K562 (cell line): Measurements from ENCODE around the gene NPR3. TPM values are rescaled to one million over a fixed set of nuclear protein-coding genes. Genes with fewer than 3 reads are reported as not detected.
A peak's percentile ranks its signal among the peaks of the same experiment; 100 is the strongest.

Experiments used
- ATAC-seq: fragments of 200-7000 bp; cut with Tn5 transposase; 3 replicates; pipeline ENCODE4 v1.9.1; 2020; ENCODE audit warnings: moderate library complexity
- BruUV-seq: library from RNA; stranded (reverse); fragments of 400-500 nt; replicated peaks from 2 replicates; lab custom pipeline; 2021; lab: Mats Ljungman, UMichigan
- CTCF ChIA-PET: fragments of 300-600 bp; formaldehyde crosslinking; extraction: SDS; loops from one replicate; lab custom pipeline; 2021; ENCODE audit warnings: low intra/inter-chr PET ratio; lab: Yijun Ruan, JAX
- POLR2A ChIA-PET: fragments of 300-600, 350-650 bp; sonication (Branson Sonifier 250); formaldehyde crosslinking; extraction: SDS; loops from one replicate; lab custom pipeline; 2021; ENCODE audit warnings: antibody characterized with exemption, inconsistent platforms; lab: Yijun Ruan, JAX
- DNase-seq, 4 experiments: peaks; one replicate each; pipeline versions ENCODE4 v3.0.0 to v3.0.0-alpha.2; 2011 to 2018; ENCODE audit warnings: low spot score in 3 of 4, mixed read lengths in 3 of 4; ENCODE audit errors: extremely low read depth in 1 of 4
- FAIRE-seq: peaks from 2 replicates; lab custom pipeline; 2011; peaks lifted over from hg19 to GRCh38; lab: Jason Lieb, UNC
- H2AFZ ChIP-seq: 2 replicates; pipeline ENCODE4 v1.6.0; 2011; ENCODE audit warnings: low read depth, low read length, control low read depth, inconsistent platforms
- H3K27ac ChIP-seq: fragments of 200-600 bp; 3 replicates; pipeline ENCODE4 v1.8.0; 2011; ENCODE audit warnings: low read depth, mild to moderate bottlenecking, control low read depth, inconsistent platforms, low read length, moderate library complexity, mixed read lengths; ENCODE audit errors: extremely low read depth
- H3K27me3 ChIP-seq, 2 experiments: fragments of 300-600 bp in 1 of 2; 2 replicates in 1 of 2; 3 replicates in 1 of 2; pipeline versions ENCODE4 v1.6.0 to v1.8.0; 2011; ENCODE audit warnings: inconsistent platforms in 2 of 2, low read length in 2 of 2, mild to moderate bottlenecking in 1 of 2, mixed read lengths in 1 of 2, moderate library complexity in 1 of 2; ENCODE audit not compliant: control insufficient read depth in 2 of 2, insufficient read depth in 2 of 2
- H3K36me3 ChIP-seq: fragments of 300-600 bp; 3 replicates; pipeline ENCODE4 v1.8.0; 2011; ENCODE audit warnings: mild to moderate bottlenecking, low read length, inconsistent platforms; ENCODE audit not compliant: control insufficient read depth, insufficient read depth
- H3K4me1 ChIP-seq, 2 experiments: fragments of 200-600 bp in 1 of 2; replicated peaks in 1 of 2; 2 replicates in 1 of 2; 3 replicates in 1 of 2; pipeline versions ENCODE4 v1.5.1 to v1.8.0; 2011; ENCODE audit warnings: inconsistent platforms in 2 of 2, low read length in 2 of 2, mild to moderate bottlenecking in 1 of 2, mixed read lengths in 1 of 2, moderate library complexity in 1 of 2; ENCODE audit not compliant: control insufficient read depth in 2 of 2, insufficient read depth in 2 of 2
- H3K4me2 ChIP-seq: 2 replicates; pipeline ENCODE4 v1.6.1; 2011; ENCODE audit warnings: low read length, control low read depth, inconsistent platforms, mixed read lengths; ENCODE audit not compliant: insufficient read depth
- H3K4me3 ChIP-seq: fragments of 200-600 bp; sonication (generic), shearing (Covaris generic); 2 replicates; pipeline ENCODE4 v1.5.1; 2016; ENCODE audit warnings: control low read depth, inconsistent platforms
- H3K79me2 ChIP-seq: fragments of 200-600 bp; 3 replicates; pipeline ENCODE4 v1.8.0; 2011; ENCODE audit warnings: low read length, inconsistent platforms; ENCODE audit not compliant: control insufficient read depth, insufficient read depth
- H3K9ac ChIP-seq, 2 experiments: 2 replicates each; pipeline versions ENCODE4 v1.6.0 to v1.6.1; 2011; ENCODE audit warnings: low read depth in 2 of 2, low read length in 2 of 2, control low read depth in 1 of 2, inconsistent platforms in 1 of 2, mild to moderate bottlenecking in 1 of 2, mixed read lengths in 1 of 2; ENCODE audit not compliant: insufficient read depth in 1 of 2
- H3K9me1 ChIP-seq: one replicate; pipeline ENCODE4 v1.6.0; 2011; ENCODE audit warnings: inconsistent platforms, mild to moderate bottlenecking, low read length, moderate library complexity; ENCODE audit not compliant: control insufficient read depth, insufficient read depth
- H3K9me3 ChIP-seq: replicated peaks from 2 replicates; pipeline ENCODE4 v1.5.1; 2011; ENCODE audit warnings: low read depth, low read length, inconsistent platforms; ENCODE audit not compliant: control insufficient read depth, insufficient read depth
- H4K20me1 ChIP-seq: replicated peaks from 2 replicates; pipeline ENCODE4 v1.6.1; 2011; ENCODE audit warnings: low read length, inconsistent platforms, mixed read lengths; ENCODE audit not compliant: control insufficient read depth, insufficient read depth
- ARNT ChIP-seq, 2 experiments: fragments of 450-650 bp; IDR thresholded peaks; 2 replicates each; pipeline ENCODE4 v1.6.1; 2016; ENCODE audit warnings: mild to moderate bottlenecking in 1 of 2
- CHD1 ChIP-seq: fragments of 200-600 bp; sonication (generic); IDR thresholded peaks from one replicate; pipeline ENCODE4 v1.6.1; 2012; ENCODE audit warnings: mild to moderate bottlenecking, moderate library complexity, low read length, inconsistent platforms
- MLX ChIP-seq, 2 experiments: fragments of 450-650 bp in 1 of 2; sonication (generic) in 1 of 2; formaldehyde crosslinking; conservative IDR thresholded peaks; 2 replicates each; pipeline versions ENCODE4 v1.4.0 to v1.8.1; 2020 to 2022; ENCODE audit warnings: mild to moderate bottlenecking in 1 of 2, missing genetic modification reagents in 1 of 2
- ZBTB9 ChIP-seq: fragments of 450-650 bp; formaldehyde crosslinking; IDR thresholded peaks from 2 replicates; pipeline ENCODE4 v1.4.0; 2020; ENCODE audit warnings: mild to moderate bottlenecking, moderate library complexity
- WGBS: fragments of 100-300 bp; shearing (Covaris generic); methylation state at CpG from one replicate; pipeline ENCODE4 v1.1.6; 2016; ENCODE audit warnings: low coverage, mixed read lengths; ENCODE audit not compliant: insufficient coverage; ENCODE audit errors: missing lambda C conversion rate; 5-methylcytosine and 5-hydroxymethylcytosine counted together
- in situ Hi-C: fragments of 300-500 bp; cut with MboI; formaldehyde crosslinking; loops from 4 replicates; pipeline ENCODE4 v1.15.0; 2018; ENCODE audit warnings: inconsistent platforms, mixed read lengths
- intact Hi-C: fragments of 100-400 bp; cut with micrococcal nuclease; formaldehyde crosslinking; loops from 2 replicates; pipeline ENCODE4 v1.14.2; 2022
- polyA plus RNA-seq, 8 experiments: library from polyadenylated mRNA; depleted of rRNA in 4 of 8; stranded (reverse) in 5 of 8; unstranded in 3 of 8; fragments of >200 nt; fragmentation: Nextera tagmentation in 2 of 8; fragmentation: Illumina TruSeq in 1 of 8; extraction: Ambion mirVana in 2 of 8; extraction: Trizol in 1 of 8; gene quantifications; 2 replicates each; pipeline versions ENCODE4 v1.2.1 to v1.2.3, GENCODE V29; 2011 to 2014; ENCODE audit warnings: inconsistent platforms in 1 of 8, missing spikeins in 1 of 8
- total RNA-seq, 7 experiments: library from RNA; depleted of rRNA in 6 of 7; stranded (reverse); fragments of >200 nt in 6 of 7; fragmentation: Illumina TruSeq in 2 of 7; extraction: Trizol in 2 of 7; gene quantifications; 2 replicates each; pipeline versions ENCODE4 v1.2.1 to v1.2.3, GENCODE V29; 2011 to 2021; ENCODE audit warnings: low replicate concordance in 1 of 7

The NPR3 gene
- total and polyA plus RNA-seq, 9 of the 15 experiments (the other 6 are each of a cell fraction or from before 2014, with no cell fraction given) = 0.01 to 0.11 (median 0.04) TPM; not detected in 2

GRCh38 chr5:32713770-32714381, 2.8 kb downstream of the NPR3 start:
- no peak overlapping the region for H3K27ac ChIP-seq
- H3K9me3 ChIP-seq = no peaks in the 10 kb centered on the region
- DNase-seq (no peak), ATAC-seq (no peak), FAIRE-seq (no peak)
- peaks cover 0 to 27% of the 10 kb centered on the region in 2 experiments; a peak in 2 of 5 replicates for H3K4me1 ChIP-seq
- no peaks in the 10 kb centered on the region for H3K36me3 ChIP-seq
- no TSS peak for BruUV-seq
- in situ Hi-C loops (no loop called here), intact Hi-C loops (no loop called here)
- no peak overlapping the region for H3K4me3 ChIP-seq
- no peaks in the 10 kb centered on the region for H3K9me1 ChIP-seq
- H4K20me1 ChIP-seq = no peaks in the 10 kb centered on the region
- POLR2A ChIA-PET = no interaction called here
- no peak overlapping the region for H2AFZ ChIP-seq
- H3K9ac ChIP-seq = peak overlapping the region in 1 of 2 experiments; percentile 35; a peak in 1 of 4 replicates
- peaks cover 16 to 46% of the 10 kb centered on the region in 2 experiments for H3K27me3 ChIP-seq
- WGBS = 2% methylated on average over 37 of the region's 37 CpGs
- no peaks in the 10 kb centered on the region for H3K79me2 ChIP-seq
- no peak overlapping the region for H3K4me2 ChIP-seq
- no peak for TF ChIP-seq ZBTB9 (CRISPR knock-in tag)
- no peak for TF ChIP-seq CHD1
- TF ChIP-seq ARNT (IDR thresholded peaks at IDR 0.05) = no peak
- no peak for TF ChIP-seq MLX (CRISPR knock-in tag; conservative IDR thresholded peaks at IDR 0.05)
- CTCF ChIA-PET = no interaction called here
